Stimulated activated naive CD8-positive, alpha-beta T cell treated with anti-CD3 and anti-CD28 coated beads, Interleukin-15, Interleukin-2, amounts not matched to agents 100 U/mL and 50 U/mL, for 24 hours (primary cell): ENCODE measurements around the gene SOWAHB.

Experiments used
- ATAC-seq: fragments of 150-1000 bp; cut with Tn5 transposase; one replicate; pipeline ENCODE4 v1.10.0; 2021
- DNase-seq: peaks from one replicate; pipeline ENCODE4 v3.0.0; 2021

The SOWAHB gene

GRCh38 chr4:76897536-76898384, at the start of gene SOWAHB:
Gene SOWAHB, minus strand, starts transcription at chr4:76898144. Its CDS starts 295 bp downstream, at chr4:76897849.
- peak; percentile 22 for DNase-seq
- ATAC-seq = peak; percentile 55

- ATAC-seq (no peak), DNase-seq (no peak)
Observed at GRCh38 chr4:76947369-76947768, 49.4 kb upstream of the SOWAHB start.

- DNase-seq (no peak), ATAC-seq (no peak)
Observed at GRCh38 chr4:76943790-76944189, 45.8 kb upstream of the SOWAHB start.

- no peak for DNase-seq
Observed at GRCh38 chr4:76943129-76943620, 45.2 kb upstream of the SOWAHB start.

GRCh38 chr4:76939184-76939583, 41.2 kb upstream of the SOWAHB start:
- ATAC-seq (no peak), DNase-seq (no peak)

More at GRCh38 chr4:76943129-76943620, 45.2 kb upstream of the SOWAHB start:
- ATAC-seq = no peak

GRCh38 chr4:76931576-76932276, 33.8 kb upstream of the SOWAHB start:
- ATAC-seq (no peak), DNase-seq (no peak)

- DNase-seq (no peak), ATAC-seq (no peak)
Observed at GRCh38 chr4:76931087-76931486, 33.1 kb upstream of the SOWAHB start.

GRCh38 chr4:76930685-76931084, 32.7 kb upstream of the SOWAHB start:
- DNase-seq = no peak
- no peak for ATAC-seq

GRCh38 chr4:76926841-76927240, 28.9 kb upstream of the SOWAHB start:
- DNase-seq (no peak), ATAC-seq (no peak)

GRCh38 chr4:76923619-76924357, 25.8 kb upstream of the SOWAHB start:
- ATAC-seq (no peak), DNase-seq (no peak)

GRCh38 chr4:76920715-76921114, 22.8 kb upstream of the SOWAHB start:
- DNase-seq (no peak), ATAC-seq (no peak)

- DNase-seq = no peak
- no peak for ATAC-seq
Observed at GRCh38 chr4:76909711-76910110, 11.8 kb upstream of the SOWAHB start.

- ATAC-seq (no peak), DNase-seq (no peak)
Observed at GRCh38 chr4:76905521-76905920, 7.6 kb upstream of the SOWAHB start.

GRCh38 chr4:76904646-76905190, 6.8 kb upstream of the SOWAHB start:
- ATAC-seq (no peak), DNase-seq (no peak)

GRCh38 chr4:76902233-76902890, 4.4 kb upstream of the SOWAHB start:
- ATAC-seq = no peak
- DNase-seq = no peak

GRCh38 chr4:76898949-76899645, 1.2 kb upstream of the SOWAHB start:
- ATAC-seq (no peak), DNase-seq (no peak)

- no peak for ATAC-seq
- DNase-seq = no peak
Observed at GRCh38 chr4:76898385-76898692, 395 bp upstream of the SOWAHB start.

GRCh38 chr4:76896614-76897535, 1.1 kb downstream of the SOWAHB start:
- ATAC-seq (peak; percentile 33), DNase-seq (peak; percentile 30)

GRCh38 chr4:76896048-76896447, 1.9 kb downstream of the SOWAHB start:
- no peak for DNase-seq
- ATAC-seq = no peak

GRCh38 chr4:76895619-76896018, 2.3 kb downstream of the SOWAHB start:
- ATAC-seq = no peak
- no peak for DNase-seq
